Uterus (tissue), 2 donors: ENCODE measurements around the gene SETBP1.

ENCODE experiments used
- CTCF ChIP-seq, 4 experiments: fragments of 200-600 bp in 2 of 4; fragments of 450-650 bp in 2 of 4; sonication (generic) in 2 of 4; IDR thresholded peaks; one replicate each; pipeline ENCODE4 v1.5.1; 2016 to 2019; ENCODE audit warnings: antibody characterized with exemption in 4 of 4, mild to moderate bottlenecking in 2 of 4, moderate library complexity in 1 of 4
- POLR2A ChIP-seq, 2 donors: fragments of 450-650 bp; IDR thresholded peaks; one replicate each; pipeline ENCODE4 v1.6.1; 2016; ENCODE audit warnings: antibody characterized with exemption in 2 of 2, mild to moderate bottlenecking in 1 of 2, moderate library complexity in 1 of 2

- no peak for TF ChIP-seq CTCF (IDR thresholded peaks at IDR 0.05)
- TF ChIP-seq POLR2A (IDR thresholded peaks at IDR 0.05), result no peak
Measured at GRCh38 chr18:44927127-44927849, 246.6 kb downstream of the SETBP1 start.
